HCT116 (cell line): Measurements from ENCODE around the gene KHK. TPM values are rescaled to one million over a fixed set of nuclear protein-coding genes. Genes with fewer than 3 reads are reported as not detected.
A peak's percentile ranks its signal among the peaks of the same experiment; 100 is the strongest.

Experiments used
- ATAC-seq: fragments of 200-7000 bp; cut with Tn5 transposase; 2 replicates; pipeline ENCODE4 v1.9.1; 2020; ENCODE audit warnings: mild to moderate bottlenecking, moderate library complexity
- BruUV-seq: library from RNA; stranded (reverse); fragments of 400-500 nt; replicated peaks from 2 replicates; lab custom pipeline; 2021; lab: Mats Ljungman, UMichigan
- CTCF ChIA-PET: fragments of 300-600 bp; sonication (Branson Sonifier 250); formaldehyde crosslinking; loops from one replicate; lab custom pipeline; 2021; ENCODE audit warnings: antibody characterized with exemption; lab: Charles Lee
- POLR2A ChIA-PET: fragments of 300-600, 350-600 bp; sonication (Branson Sonifier 250); formaldehyde crosslinking; loops from one replicate; lab custom pipeline; 2021; ENCODE audit warnings: antibody characterized with exemption; lab: Charles Lee
- RAD21 ChIA-PET, 2 experiments: fragments of 300-600 bp; sonication (Branson Sonifier 250); formaldehyde crosslinking; loops; one replicate each; lab custom pipeline; 2023; ENCODE audit warnings: low total read pairs in 2 of 2; ENCODE audit not compliant: uncharacterized antibody in 2 of 2, unreplicated experiment in 2 of 2, low non-redundant PET in 1 of 2; lab: Charles Lee
- DNase-seq: peaks from one replicate; pipeline ENCODE4 v3.0.0-alpha.2; 2010; ENCODE audit warnings: low read depth, low spot score
- H2AFZ ChIP-seq: fragments of 200-600 bp; shearing (Covaris generic), sonication (generic); 2 replicates; pipeline ENCODE4 v1.6.1; 2017; ENCODE audit warnings: low read depth, mixed run types, mixed read lengths, antibody characterized with exemption, low read length; ENCODE audit not compliant: poor library complexity, severe bottlenecking
- H3K27ac ChIP-seq: 2 replicates; pipeline ENCODE4 v1.5.1; 2012; ENCODE audit warnings: low read depth, low read length
- H3K27me3 ChIP-seq: fragments of 200-600 bp; sonication (generic); 2 replicates; pipeline ENCODE4 v1.6.1; 2016; ENCODE audit warnings: mixed run types, low read length, mixed read lengths; ENCODE audit not compliant: insufficient read depth
- H3K36me3 ChIP-seq, 2 experiments: fragments of 200-500 bp in 1 of 2; fragments of 200-600 bp in 1 of 2; sonication (Bioruptor generic) in 1 of 2; sonication (generic) in 1 of 2; 2 replicates each; pipeline versions ENCODE4 v1.5.1 to v1.6.1; 2014 to 2016; ENCODE audit warnings: low read length in 2 of 2, inconsistent platforms in 1 of 2, mixed read lengths in 1 of 2, mixed run types in 1 of 2; ENCODE audit not compliant: insufficient read depth in 2 of 2, control insufficient read depth in 1 of 2
- H3K4me1 ChIP-seq, 2 experiments: fragments of 200-600 bp in 1 of 2; sonication (generic) in 1 of 2; 2 replicates each; pipeline versions ENCODE4 v1.5.1 to v1.6.1; 2012 to 2017; ENCODE audit warnings: low read length in 2 of 2, inconsistent platforms in 1 of 2, mild to moderate bottlenecking in 1 of 2, mixed read lengths in 1 of 2, mixed run types in 1 of 2, moderate library complexity in 1 of 2; ENCODE audit not compliant: insufficient read depth in 2 of 2, control insufficient read depth in 1 of 2
- H3K4me2 ChIP-seq: fragments of 200-600 bp; sonication (generic); 2 replicates; pipeline ENCODE4 v1.6.1; 2017; ENCODE audit warnings: mixed run types, low read length, mixed read lengths
- H3K4me3 ChIP-seq, 2 experiments: fragments of 200-600 bp in 1 of 2; sonication (generic) in 1 of 2; replicated peaks in 1 of 2; 2 replicates each; pipeline ENCODE4 v1.5.1; 2011 to 2016; ENCODE audit warnings: low read length in 2 of 2, control low read depth in 1 of 2, low read depth in 1 of 2, mild to moderate bottlenecking in 1 of 2, mixed read lengths in 1 of 2, mixed run types in 1 of 2
- H3K79me2 ChIP-seq: fragments of 200-600 bp; sonication (generic); 2 replicates; pipeline ENCODE4 v1.6.1; 2017; ENCODE audit warnings: mild to moderate bottlenecking, mixed run types, low read length, moderate library complexity, mixed read lengths; ENCODE audit not compliant: insufficient read depth
- H3K9ac ChIP-seq: fragments of 200-600 bp; sonication (generic); 2 replicates; pipeline ENCODE4 v1.6.1; 2016; ENCODE audit warnings: low read length, mixed read lengths
- H3K9me2 ChIP-seq: fragments of 200-600 bp; sonication (generic), shearing (Covaris generic); 2 replicates; pipeline ENCODE4 v1.6.1; 2017; ENCODE audit warnings: mixed run types, mild to moderate bottlenecking, moderate library complexity; ENCODE audit not compliant: insufficient read depth
- H3K9me3 ChIP-seq, 2 experiments: fragments of 200-500 bp in 1 of 2; fragments of 200-600 bp in 1 of 2; sonication (Bioruptor generic) in 1 of 2; sonication (generic) in 1 of 2; 2 replicates each; pipeline ENCODE4 v1.6.1; 2014 to 2017; ENCODE audit warnings: low read length in 2 of 2, mixed read lengths in 2 of 2, inconsistent platforms in 1 of 2, low read depth in 1 of 2, mild to moderate bottlenecking in 1 of 2, mixed run types in 1 of 2, moderate library complexity in 1 of 2; ENCODE audit not compliant: control insufficient read depth in 1 of 2, insufficient read depth in 1 of 2
- H4K20me1 ChIP-seq: fragments of 200-600 bp; sonication (generic), shearing (Covaris generic); 2 replicates; pipeline ENCODE4 v1.6.1; 2017; ENCODE audit warnings: mixed run types, mild to moderate bottlenecking, moderate library complexity; ENCODE audit not compliant: insufficient read depth
- POLR2AphosphoS5 ChIP-seq: IDR thresholded peaks from 2 replicates; pipeline ENCODE4 v1.6.1; 2011; ENCODE audit warnings: mild to moderate bottlenecking, low read depth, low read length, moderate library complexity
- SRF ChIP-seq: IDR thresholded peaks from 2 replicates; pipeline ENCODE4 v1.6.1; 2012; ENCODE audit warnings: low read depth
- intact Hi-C: fragments of 100-400 bp; cut with micrococcal nuclease; formaldehyde crosslinking; loops from 2 replicates; pipeline ENCODE4 v1.10.0; 2022
- total RNA-seq: library from RNA; stranded (reverse); gene quantifications from one replicate; pipeline ENCODE4 v1.2.1, GENCODE V29; 2021; ENCODE audit not compliant: unreplicated experiment
- TF ChIP-seq, protein P1 (sequence below): IDR thresholded peaks from 2 replicates; pipeline ENCODE4 v1.6.1; 2012; ENCODE audit warnings: low read depth

The KHK gene
- total RNA-seq, 1 experiment from 2014 or later, result 6.7 TPM

DNA sequence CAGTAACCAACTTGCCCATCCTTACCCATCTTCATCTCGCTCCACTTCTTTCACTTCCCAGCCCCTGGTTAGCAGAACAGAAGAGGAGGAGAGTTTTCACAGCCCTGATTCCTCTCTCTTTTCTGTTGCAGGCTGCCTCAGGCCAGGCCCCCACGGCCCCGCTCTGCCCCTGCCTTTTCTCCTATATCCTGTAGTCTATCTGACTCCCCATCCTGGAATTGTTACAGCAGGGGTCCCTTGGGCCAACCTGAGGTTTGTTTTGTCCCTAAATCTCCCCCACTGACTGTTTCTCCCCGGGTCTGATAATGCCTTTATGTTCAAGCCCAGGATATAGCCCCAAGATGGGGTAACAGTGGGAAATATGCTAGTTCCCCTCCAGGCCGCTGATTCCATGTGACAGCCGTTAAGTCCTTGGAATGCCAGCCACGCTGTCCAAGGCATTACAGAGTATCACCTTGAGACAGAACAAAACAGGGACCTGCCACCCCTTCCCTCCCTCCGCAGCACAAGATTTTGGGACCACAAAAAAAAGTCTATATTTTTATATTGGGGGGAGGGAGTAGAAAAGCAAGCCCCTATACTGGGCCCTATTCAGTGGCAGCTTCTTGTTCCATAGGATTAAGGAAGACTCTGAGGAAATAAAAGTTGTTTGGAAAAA is 16.5 kb upstream of the KHK start:
- ATAC-seq, result no peak
- no peak overlapping the region for H3K27ac ChIP-seq
- H3K36me3 ChIP-seq, result peaks cover 16 to 17% of the 10 kb centered on the region in 2 experiments; a peak in 3 of 4 replicates
- H3K27me3 ChIP-seq, result no peaks in the 10 kb centered on the region
- no peak for TF ChIP-seq SRF
- TF ChIP-seq, protein P1, sequence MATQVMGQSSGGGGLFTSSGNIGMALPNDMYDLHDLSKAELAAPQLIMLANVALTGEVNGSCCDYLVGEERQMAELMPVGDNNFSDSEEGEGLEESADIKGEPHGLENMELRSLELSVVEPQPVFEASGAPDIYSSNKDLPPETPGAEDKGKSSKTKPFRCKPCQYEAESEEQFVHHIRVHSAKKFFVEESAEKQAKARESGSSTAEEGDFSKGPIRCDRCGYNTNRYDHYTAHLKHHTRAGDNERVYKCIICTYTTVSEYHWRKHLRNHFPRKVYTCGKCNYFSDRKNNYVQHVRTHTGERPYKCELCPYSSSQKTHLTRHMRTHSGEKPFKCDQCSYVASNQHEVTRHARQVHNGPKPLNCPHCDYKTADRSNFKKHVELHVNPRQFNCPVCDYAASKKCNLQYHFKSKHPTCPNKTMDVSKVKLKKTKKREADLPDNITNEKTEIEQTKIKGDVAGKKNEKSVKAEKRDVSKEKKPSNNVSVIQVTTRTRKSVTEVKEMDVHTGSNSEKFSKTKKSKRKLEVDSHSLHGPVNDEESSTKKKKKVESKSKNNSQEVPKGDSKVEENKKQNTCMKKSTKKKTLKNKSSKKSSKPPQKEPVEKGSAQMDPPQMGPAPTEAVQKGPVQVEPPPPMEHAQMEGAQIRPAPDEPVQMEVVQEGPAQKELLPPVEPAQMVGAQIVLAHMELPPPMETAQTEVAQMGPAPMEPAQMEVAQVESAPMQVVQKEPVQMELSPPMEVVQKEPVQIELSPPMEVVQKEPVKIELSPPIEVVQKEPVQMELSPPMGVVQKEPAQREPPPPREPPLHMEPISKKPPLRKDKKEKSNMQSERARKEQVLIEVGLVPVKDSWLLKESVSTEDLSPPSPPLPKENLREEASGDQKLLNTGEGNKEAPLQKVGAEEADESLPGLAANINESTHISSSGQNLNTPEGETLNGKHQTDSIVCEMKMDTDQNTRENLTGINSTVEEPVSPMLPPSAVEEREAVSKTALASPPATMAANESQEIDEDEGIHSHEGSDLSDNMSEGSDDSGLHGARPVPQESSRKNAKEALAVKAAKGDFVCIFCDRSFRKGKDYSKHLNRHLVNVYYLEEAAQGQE, result no peak
- TF ChIP-seq POLR2AphosphoS5, result 0 out of 2 replicates have a peak, but pooled peaks have one; percentile 24
- H3K9me2 ChIP-seq, result no peaks in the 10 kb centered on the region
- peak overlapping the region; percentile 98 to 99 for H3K4me3 ChIP-seq
- ChIA-PET CTCF (no interaction called here), RAD21 (no interaction called here), POLR2A (no interaction called here)
- DNase-seq, result no peak
- H3K9ac ChIP-seq, result peak overlapping the region; percentile 89
- H2AFZ ChIP-seq, result no peak overlapping the region
- intact Hi-C loops, result no loop called here
- H4K20me1 ChIP-seq, result no peaks in the 10 kb centered on the region
- peak overlapping the region; percentile 89 for H3K4me2 ChIP-seq
- peaks cover 7 to 18% of the 10 kb centered on the region in 2 experiments for H3K4me1 ChIP-seq
- H3K79me2 ChIP-seq, result peaks cover 33% of the 10 kb centered on the region
- no TSS peak for BruUV-seq
- no peaks in the 10 kb centered on the region for H3K9me3 ChIP-seq
